Measurements from ENCODE around the gene SRRM1.

DNA sequence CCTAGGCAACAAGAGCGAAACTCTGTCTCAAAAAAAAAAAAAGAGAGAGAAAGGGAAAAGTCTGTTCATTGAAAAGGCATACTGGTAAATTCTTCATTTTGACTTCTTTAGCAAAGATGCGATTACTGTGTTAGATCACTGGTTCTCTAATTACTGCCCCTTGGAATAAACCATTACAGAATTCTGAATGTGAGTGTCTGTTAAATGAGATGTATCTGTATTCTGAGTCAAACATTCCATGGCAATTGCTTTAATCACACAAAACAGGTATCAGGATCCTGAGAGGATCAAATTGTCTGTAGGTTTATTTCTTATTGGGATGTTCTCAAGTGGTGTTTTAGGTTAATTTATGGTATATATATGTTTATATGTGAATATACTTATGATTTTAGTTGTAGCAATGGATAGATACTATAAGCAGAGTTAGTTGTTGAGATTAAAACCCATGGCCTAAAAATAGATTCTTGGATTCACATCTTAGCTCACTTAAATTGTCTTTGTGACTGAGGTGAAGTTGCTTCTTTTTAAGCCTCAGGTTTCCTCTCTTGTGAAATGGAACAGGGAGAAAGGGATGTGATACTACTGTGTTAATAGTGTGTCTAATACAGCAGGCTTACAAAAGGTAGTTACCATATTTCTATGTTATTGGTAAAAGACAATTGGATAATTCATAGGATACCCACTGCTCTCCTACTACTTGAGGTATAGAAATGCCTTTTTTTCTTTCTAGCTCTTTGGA is 16.2 kb downstream of the SRRM1 start:
- TF ChIP-seq, protein P1, sequence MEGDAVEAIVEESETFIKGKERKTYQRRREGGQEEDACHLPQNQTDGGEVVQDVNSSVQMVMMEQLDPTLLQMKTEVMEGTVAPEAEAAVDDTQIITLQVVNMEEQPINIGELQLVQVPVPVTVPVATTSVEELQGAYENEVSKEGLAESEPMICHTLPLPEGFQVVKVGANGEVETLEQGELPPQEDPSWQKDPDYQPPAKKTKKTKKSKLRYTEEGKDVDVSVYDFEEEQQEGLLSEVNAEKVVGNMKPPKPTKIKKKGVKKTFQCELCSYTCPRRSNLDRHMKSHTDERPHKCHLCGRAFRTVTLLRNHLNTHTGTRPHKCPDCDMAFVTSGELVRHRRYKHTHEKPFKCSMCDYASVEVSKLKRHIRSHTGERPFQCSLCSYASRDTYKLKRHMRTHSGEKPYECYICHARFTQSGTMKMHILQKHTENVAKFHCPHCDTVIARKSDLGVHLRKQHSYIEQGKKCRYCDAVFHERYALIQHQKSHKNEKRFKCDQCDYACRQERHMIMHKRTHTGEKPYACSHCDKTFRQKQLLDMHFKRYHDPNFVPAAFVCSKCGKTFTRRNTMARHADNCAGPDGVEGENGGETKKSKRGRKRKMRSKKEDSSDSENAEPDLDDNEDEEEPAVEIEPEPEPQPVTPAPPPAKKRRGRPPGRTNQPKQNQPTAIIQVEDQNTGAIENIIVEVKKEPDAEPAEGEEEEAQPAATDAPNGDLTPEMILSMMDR (IDR thresholded peaks at IDR 0.05): no peak
- TF ChIP-seq EP300 (IDR thresholded peaks at IDR 0.05): no peak
- TF ChIP-seq POLR2AphosphoS5 (IDR thresholded peaks at IDR 0.05): no peak

Measured in upper lobe of left lung (tissue), 4 donors.